Ovary (tissue), 9 donors: ENCODE data around the gene CCNO. TPM values are rescaled to one million over a fixed set of nuclear protein-coding genes. Genes with fewer than 3 reads are reported as not detected.

ENCODE experiments used
- DNase-seq, 5 donors: peaks; one replicate each; pipeline ENCODE4 v3.0.0-alpha.2; 2019 to 2020
- H3K27ac ChIP-seq, 2 donors: fragments of 200-600 bp; one replicate each; pipeline versions ENCODE4 v1.5.1 to v1.8.0; 2019 to 2022
- H3K27me3 ChIP-seq: fragments of 200-600 bp; one replicate; pipeline ENCODE4 v1.8.0; 2022
- H3K36me3 ChIP-seq: fragments of 200-600 bp; sonication (generic); one replicate; pipeline ENCODE4 v1.5.1; 2019
- H3K4me1 ChIP-seq: one replicate; pipeline ENCODE4 v1.8.1; 2013; ENCODE audit warnings: mild to moderate bottlenecking, moderate library complexity; ENCODE audit not compliant: insufficient read depth
- H3K4me3 ChIP-seq: fragments of 200-600 bp; sonication (generic); one replicate; pipeline ENCODE4 v1.5.1; 2017
- H3K9me3 ChIP-seq, 2 donors: fragments of 200-600 bp in 1 of 2; sonication (generic) in 1 of 2; one replicate each; pipeline versions ENCODE4 v1.5.1 to v1.8.1; 2013 to 2019; ENCODE audit warnings: mild to moderate bottlenecking in 1 of 2, moderate library complexity in 1 of 2
- CTCF ChIP-seq, 3 donors: fragments of 450-650 bp in 2 of 3; fragments of 200-600 bp in 1 of 3; IDR thresholded peaks; one replicate each; pipeline versions ENCODE4 v1.5.1 to v1.8.0; 2016 to 2022; ENCODE audit warnings: antibody characterized with exemption in 3 of 3, mild to moderate bottlenecking in 1 of 3
- EP300 ChIP-seq: sonication (generic); formaldehyde crosslinking; IDR thresholded peaks from one replicate; pipeline ENCODE4 v1.6.1; 2017; ENCODE audit warnings: antibody characterized with exemption
- POLR2A ChIP-seq: fragments of 450-650 bp; IDR thresholded peaks from one replicate; pipeline ENCODE4 v1.6.1; 2017; ENCODE audit warnings: antibody characterized with exemption, mild to moderate bottlenecking, moderate library complexity
- WGBS, 3 donors: extraction: QIAGEN DNeasy Blood & Tissue Kit in 1 of 3; methylation state at CpG; one replicate each; pipeline versions ENCODE4 v1.1.5 to v1.1.7; 2013 to 2017; 5-methylcytosine and 5-hydroxymethylcytosine counted together
- intact Hi-C, 4 donors: fragments of 100-400 bp; cut with DNase I; formaldehyde crosslinking; loops; one replicate each; pipeline versions ENCODE4 v1.11.0 to v1.15.1; 2022 to 2023
- polyA plus RNA-seq, 2 donors: library from polyadenylated mRNA; stranded (reverse); fragments of 200-250 nt in 1 of 2; fragments of 350-450 nt in 1 of 2; fragmentation: Illumina TruSeq in 1 of 2; extraction: RNeasy Lipid Tissue Mini Kit (QIAGEN cat#74804) in 1 of 2; gene quantifications; one replicate each; pipeline ENCODE4 v1.2.3, GENCODE V29; 2013 to 2014
- total RNA-seq, 7 donors: library from RNA; depleted of rRNA in 2 of 7; stranded (reverse); fragments of >200 nt in 2 of 7; fragmentation: NEBNext Ultra II Directional in 3 of 7; extraction: Animal tissue kit (Norgen Biotek cat#: 25700) in 3 of 7; gene quantifications; one replicate each; pipeline versions ENCODE4 v1.1.0 to v1.2.4, GENCODE V29; 2016 to 2023
- donor health status: DM: no; HTN: no; CAD: no; lungs with moderate emphysema.
- donor health status: DM: no; HTN: no; CAD: no.
- donor health status: Bipolar disorder and iron deficiency.
- donor health status: DM: yes; HTN: yes; CAD: no.
- donor health status: DM: no; HTN: no; CAD: no.
- donor health status: DM: yes; HTN: yes; CAD: no.

CCNO gene
- total and polyA plus RNA-seq, 9 donors, result 0.13 to 11.8 (median 1.3) TPM

- H3K9me3 ChIP-seq, result no peaks in the 10 kb centered on the region
- DNase-seq, result no peak
- intact Hi-C loops, result no loop called here
- no peak overlapping the region for H3K27ac ChIP-seq
- H3K4me3 ChIP-seq, result no peak overlapping the region
- TF ChIP-seq CTCF (IDR thresholded peaks at IDR 0.05) (no peak), EP300 (no peak), POLR2A (no peak)
- peaks cover 2% of the 10 kb centered on the region for H3K27me3 ChIP-seq
- peaks cover 7% of the 10 kb centered on the region for H3K4me1 ChIP-seq
- H3K36me3 ChIP-seq, result no peaks in the 10 kb centered on the region
Observed at GRCh38 chr5:55225346-55225745, 8.1 kb downstream of the CCNO start.

- TF ChIP-seq CTCF (IDR thresholded peaks at IDR 0.05), result no peak
- TF ChIP-seq POLR2A, result no peak
- no peak for TF ChIP-seq EP300
- DNase-seq, result no peak
- H3K9me3 ChIP-seq, result no peaks in the 10 kb centered on the region
- H3K27ac ChIP-seq, result no peak overlapping the region
- peaks cover 2% of the 10 kb centered on the region for H3K27me3 ChIP-seq
- 63 to 71% (median 65%) methylated on average over 7 of the region's 7 CpGs for WGBS, 3 donors
- no peaks in the 10 kb centered on the region for H3K36me3 ChIP-seq
- intact Hi-C loops, result no loop called here
- no peak overlapping the region for H3K4me3 ChIP-seq
- H3K4me1 ChIP-seq, result peaks cover 7% of the 10 kb centered on the region
Observed at GRCh38 chr5:55223812-55224240, 9.6 kb downstream of the CCNO start.

GRCh38 chr5:55222985-55223811 is 10.2 kb downstream of the CCNO start:
- Histone ChIP-seq H3K4me1 (peaks cover 7% of the 10 kb centered on the region), H3K27ac (no peak overlapping the region), H3K36me3 (no peaks in the 10 kb centered on the region), H3K27me3 (peaks cover 2% of the 10 kb centered on the region), H3K9me3 (no peaks in the 10 kb centered on the region), H3K4me3 (no peak overlapping the region)
- no peak for DNase-seq
- TF ChIP-seq EP300, result no peak
- TF ChIP-seq POLR2A, result no peak
- TF ChIP-seq CTCF (IDR thresholded peaks at IDR 0.05), result no peak
- intact Hi-C loops, result no loop called here
- WGBS, 3 donors, result 14 to 21% (median 17%) methylated on average over 44 to 61 of the region's 61 CpGs

- intact Hi-C loops, result no loop called here
- H3K36me3 ChIP-seq, result no peaks in the 10 kb centered on the region
- no peak for DNase-seq
- no peak overlapping the region for H3K4me3 ChIP-seq
- H3K27me3 ChIP-seq, result peaks cover 2% of the 10 kb centered on the region
- no peaks in the 10 kb centered on the region for H3K9me3 ChIP-seq
- peaks cover 7% of the 10 kb centered on the region for H3K4me1 ChIP-seq
- H3K27ac ChIP-seq, result no peak overlapping the region
- WGBS, 3 donors, result 15 to 18% (median 16%) methylated on average over 30 of the region's 30 CpGs
- TF ChIP-seq CTCF (IDR thresholded peaks at IDR 0.05) (no peak), POLR2A (no peak), EP300 (no peak)
Observed at GRCh38 chr5:55222092-55222984, 11.1 kb downstream of the CCNO start.
